ENCODE results near the gene PWWP2B.

The PWWP2B gene

GRCh38 chr10:132415956-132416355 is 19.0 kb downstream of the PWWP2B start:
- Mint-ChIP-seq H3K27me3 (no peaks in the 10 kb centered on the region), H3K4me3 (no peak overlapping the region), H3K36me3 (peaks cover 7 to 8% of the 10 kb centered on the region in 2 donors), H3K9me3 (no peaks in the 10 kb centered on the region), H3K4me1 (peaks cover 36 to 80% of the 10 kb centered on the region in 2 donors), H3K27ac (no peak overlapping the region)
- DNase-seq (no peak), ATAC-seq (replicated peaks) (no peak)

GRCh38 chr10:132416566-132417256 is 19.7 kb downstream of the PWWP2B start:
- ATAC-seq (replicated peaks) (no peak), DNase-seq (no peak)
- H3K4me3 Mint-ChIP-seq, result no peak overlapping the region
- H3K27me3 Mint-ChIP-seq, result no peaks in the 10 kb centered on the region
- H3K36me3 Mint-ChIP-seq, result peaks cover 7 to 8% of the 10 kb centered on the region in 2 donors
- no peak overlapping the region for H3K27ac Mint-ChIP-seq
- H3K9me3 Mint-ChIP-seq, result no peaks in the 10 kb centered on the region
- H3K4me1 Mint-ChIP-seq, result peaks cover 39 to 80% of the 10 kb centered on the region in 2 donors

- ATAC-seq (replicated peaks) (no peak), DNase-seq (no peak)
- Mint-ChIP-seq H3K4me1 (peaks cover 44 to 80% of the 10 kb centered on the region in 2 donors), H3K27ac (no peak overlapping the region), H3K4me3 (no peak overlapping the region), H3K9me3 (no peaks in the 10 kb centered on the region), H3K27me3 (no peaks in the 10 kb centered on the region), H3K36me3 (peaks cover 7 to 8% of the 10 kb centered on the region in 2 donors)
Measured at GRCh38 chr10:132417257-132417910, 20.4 kb downstream of the PWWP2B start.

- peak overlapping the region; percentile 74 for H3K27ac Mint-ChIP-seq
- peak; percentile 51 to 58 for ATAC-seq (replicated peaks)
Measured at GRCh38 chr10:132417957-132418441, 21.0 kb downstream of the PWWP2B start.

GRCh38 chr10:132418527-132419416 is 21.8 kb downstream of the PWWP2B start:
- Mint-ChIP-seq H3K4me3 (peak overlapping the region; percentile 22 to 46), H3K27ac (peak overlapping the region; percentile 90), H3K9me3 (no peaks in the 10 kb centered on the region), H3K27me3 (no peaks in the 10 kb centered on the region), H3K4me1 (peaks cover 52 to 82% of the 10 kb centered on the region in 2 donors), H3K36me3 (peaks cover 7 to 8% of the 10 kb centered on the region in 2 donors)
- DNase-seq (no peak), ATAC-seq (replicated peaks) (peak; percentile 22 to 34)

More at GRCh38 chr10:132417957-132418441, 21.0 kb downstream of the PWWP2B start:
- no peaks in the 10 kb centered on the region for H3K9me3 Mint-ChIP-seq
- peaks cover 50 to 80% of the 10 kb centered on the region in 2 donors for H3K4me1 Mint-ChIP-seq
- peak overlapping the region in 1 of 2 donors; percentile 26 for H3K4me3 Mint-ChIP-seq
- H3K27me3 Mint-ChIP-seq, result no peaks in the 10 kb centered on the region
- peak; percentile 56 for DNase-seq
- peaks cover 7 to 8% of the 10 kb centered on the region in 2 donors for H3K36me3 Mint-ChIP-seq

GRCh38 chr10:132419538-132420468 is 22.8 kb downstream of the PWWP2B start:
- ATAC-seq (replicated peaks), result no peak
- H3K36me3 Mint-ChIP-seq, result peaks cover 7 to 8% of the 10 kb centered on the region in 2 donors
- no peak for DNase-seq
- H3K9me3 Mint-ChIP-seq, result no peaks in the 10 kb centered on the region
- H3K27me3 Mint-ChIP-seq, result no peaks in the 10 kb centered on the region
- H3K27ac Mint-ChIP-seq, result peak overlapping the region; percentile 96
- H3K4me1 Mint-ChIP-seq, result peaks cover 52 to 73% of the 10 kb centered on the region in 2 donors
- H3K4me3 Mint-ChIP-seq, result no peak overlapping the region

- Mint-ChIP-seq H3K27me3 (no peaks in the 10 kb centered on the region), H3K4me3 (no peak overlapping the region), H3K9me3 (no peaks in the 10 kb centered on the region), H3K36me3 (peaks cover under 1 to 2% of the 10 kb centered on the region in 2 donors), H3K4me1 (peaks cover 47 to 66% of the 10 kb centered on the region in 2 donors), H3K27ac (peak overlapping the region; percentile 96)
- ATAC-seq (replicated peaks) (peak; percentile 45 to 51), DNase-seq (no peak)
Measured at GRCh38 chr10:132420469-132420980, 23.5 kb downstream of the PWWP2B start.

GRCh38 chr10:132420981-132421846 is 24.2 kb downstream of the PWWP2B start:
- Mint-ChIP-seq H3K27me3 (no peaks in the 10 kb centered on the region), H3K27ac (peak overlapping the region; percentile 95), H3K4me1 (peaks cover 45 to 61% of the 10 kb centered on the region in 2 donors), H3K4me3 (peak overlapping the region; percentile 59 to 78), H3K9me3 (no peaks in the 10 kb centered on the region), H3K36me3 (no peaks in the 10 kb centered on the region)
- no peak for DNase-seq
- ATAC-seq (replicated peaks), result peak; percentile 56 to 60

GRCh38 chr10:132421847-132422751 is 25.1 kb downstream of the PWWP2B start:
- DNase-seq (peak; percentile 68), ATAC-seq (replicated peaks) (peak; percentile 43 to 52)
- H3K9me3 Mint-ChIP-seq, result no peaks in the 10 kb centered on the region
- H3K27me3 Mint-ChIP-seq, result no peaks in the 10 kb centered on the region
- H3K27ac Mint-ChIP-seq, result peak overlapping the region; percentile 95
- H3K36me3 Mint-ChIP-seq, result no peaks in the 10 kb centered on the region
- peaks cover 45 to 58% of the 10 kb centered on the region in 2 donors for H3K4me1 Mint-ChIP-seq
- H3K4me3 Mint-ChIP-seq, result peak overlapping the region; percentile 59 to 78

- no peak for DNase-seq
- H3K27me3 Mint-ChIP-seq, result no peaks in the 10 kb centered on the region
- H3K27ac Mint-ChIP-seq, result peak overlapping the region; percentile 95
- peak overlapping the region; percentile 50 to 78 for H3K4me3 Mint-ChIP-seq
- peak; percentile 20 to 29 for ATAC-seq (replicated peaks)
- H3K36me3 Mint-ChIP-seq, result no peaks in the 10 kb centered on the region
- H3K4me1 Mint-ChIP-seq, result peaks cover 43 to 55% of the 10 kb centered on the region in 2 donors
- H3K9me3 Mint-ChIP-seq, result no peaks in the 10 kb centered on the region
Measured at GRCh38 chr10:132422903-132423825, 26.2 kb downstream of the PWWP2B start.
